ENCODE measurements around the gene EFNA5.
A peak's percentile ranks its signal among the peaks of the same experiment; 100 is the strongest.
"Not testable (repeated sequence)": the region's sequence is repeated elsewhere in the genome, so short reads cannot be mapped to it uniquely, and the experiment has no call there.

Gene EFNA5

GRCh38 chr5:107515521-107516080 is 155.1 kb downstream of the EFNA5 start:
- no peak for DNase-seq

DNA sequence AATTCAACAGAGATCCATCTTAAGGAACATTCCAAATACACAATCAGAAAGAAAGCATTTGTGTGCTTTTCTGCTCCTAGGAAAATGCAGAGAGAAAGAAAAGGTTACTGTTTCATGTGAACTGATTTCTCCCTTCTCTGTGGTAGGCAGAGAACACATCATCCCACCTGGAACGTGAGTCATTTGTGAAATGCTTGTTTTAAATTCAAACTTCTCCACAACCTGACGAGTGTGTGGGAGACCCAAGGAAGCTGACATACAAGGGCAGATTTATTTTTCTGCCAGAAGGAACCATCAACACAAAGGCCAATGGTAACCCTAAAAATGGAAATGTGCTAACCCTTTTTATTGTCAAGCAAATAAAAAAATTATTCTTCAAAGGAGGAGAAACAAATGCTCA is 156.4 kb downstream of the EFNA5 start:
- DNase-seq = no peak

- no peak for DNase-seq
Observed at GRCh38 chr5:107513337-107514085, 157.2 kb downstream of the EFNA5 start.

DNA sequence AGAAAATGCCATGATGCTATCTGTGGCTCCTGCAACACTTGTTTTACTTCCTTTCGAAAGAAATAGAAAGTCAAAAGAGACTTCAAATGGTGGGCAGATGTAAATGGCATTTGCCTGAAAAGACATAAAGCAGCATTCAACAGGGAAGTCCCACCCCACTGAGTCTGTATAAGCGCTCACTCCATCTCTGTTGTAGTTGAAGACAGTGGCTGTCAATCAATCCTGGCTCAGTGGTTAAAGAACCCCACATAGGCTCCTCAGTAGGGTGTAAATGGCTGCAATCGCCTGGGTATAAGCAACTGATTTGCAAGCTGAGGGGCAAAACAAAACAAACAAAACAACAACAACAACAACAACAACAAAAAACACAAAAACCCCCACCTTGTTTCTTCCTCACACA is 158.7 kb downstream of the EFNA5 start:
- no peak for DNase-seq

- no peak for DNase-seq
Observed at GRCh38 chr5:107510125-107510524, 160.6 kb downstream of the EFNA5 start.

DNA sequence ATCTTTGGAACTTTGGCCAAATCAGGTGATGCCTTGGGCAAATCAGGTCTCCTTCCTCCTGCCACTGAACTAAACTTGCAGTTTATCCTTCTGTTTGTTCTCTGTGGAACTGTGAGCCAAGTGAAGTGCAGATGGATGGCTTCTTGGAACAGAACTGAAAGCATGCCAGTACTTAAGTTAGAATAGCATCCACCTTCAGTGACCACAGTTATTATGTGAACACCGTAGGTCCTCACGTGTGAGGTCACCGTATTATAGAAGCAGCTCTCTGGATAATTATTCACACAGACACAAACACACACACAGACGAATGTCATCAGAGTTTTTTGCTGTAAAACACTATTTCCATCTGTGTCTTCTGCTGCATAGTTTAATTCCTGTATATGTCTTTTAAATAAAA is 162.6 kb downstream of the EFNA5 start:
- DNase-seq = no peak

DNA sequence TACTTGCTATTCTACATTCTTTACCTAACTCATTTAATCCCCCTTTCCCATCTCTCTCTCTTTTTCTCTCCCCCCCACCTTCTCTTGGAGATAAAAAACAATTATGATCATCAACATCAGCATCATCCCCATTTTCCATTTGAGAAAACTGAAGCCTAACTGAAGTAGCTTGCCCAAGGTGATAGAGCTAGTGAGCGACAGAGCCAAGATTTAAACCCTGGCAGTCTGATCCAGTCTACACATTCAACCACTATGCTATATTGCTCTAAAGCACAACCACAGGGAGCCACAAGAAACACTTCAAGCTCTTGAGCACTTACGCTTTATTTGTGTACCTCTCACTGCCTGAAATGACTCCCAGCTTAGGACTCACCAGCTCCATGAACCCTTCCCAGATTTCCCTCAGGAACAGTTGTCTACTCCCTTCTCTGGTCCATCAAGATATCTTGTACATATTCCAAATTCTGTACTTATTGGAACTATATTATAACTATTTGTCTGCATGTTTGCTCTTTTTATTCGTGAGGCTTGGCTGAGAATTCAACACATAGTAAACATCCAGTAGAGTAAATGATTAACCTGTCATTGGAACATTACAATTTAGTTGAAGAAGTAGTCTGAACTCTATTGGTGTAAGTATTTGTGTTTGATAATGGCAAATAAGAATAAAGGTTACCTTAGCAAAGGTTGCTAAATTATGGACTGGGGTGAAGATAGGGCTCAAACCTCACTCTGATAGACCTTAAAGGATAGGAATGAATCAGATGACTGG is 164.8 kb downstream of the EFNA5 start:
- peak; percentile 38 for DNase-seq

DNA sequence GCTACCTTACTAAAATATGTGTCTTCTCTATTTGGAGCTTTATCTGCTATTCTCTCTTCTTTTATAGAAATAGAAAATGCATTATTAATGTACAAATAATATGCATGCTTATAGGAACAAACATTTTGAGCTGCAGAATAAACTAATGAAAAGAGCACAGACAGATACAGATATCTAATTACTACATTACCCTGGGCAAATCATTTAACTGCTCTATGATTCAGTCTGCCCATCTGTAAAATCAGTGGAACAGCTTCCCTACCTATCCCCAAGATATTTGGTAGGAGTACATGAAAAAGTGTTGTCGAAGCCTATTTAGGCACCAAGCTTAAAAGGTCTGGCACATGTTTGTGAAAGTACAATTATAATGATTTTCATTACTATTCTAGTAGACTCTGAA is 166.3 kb downstream of the EFNA5 start:
- DNase-seq = no peak

DNA sequence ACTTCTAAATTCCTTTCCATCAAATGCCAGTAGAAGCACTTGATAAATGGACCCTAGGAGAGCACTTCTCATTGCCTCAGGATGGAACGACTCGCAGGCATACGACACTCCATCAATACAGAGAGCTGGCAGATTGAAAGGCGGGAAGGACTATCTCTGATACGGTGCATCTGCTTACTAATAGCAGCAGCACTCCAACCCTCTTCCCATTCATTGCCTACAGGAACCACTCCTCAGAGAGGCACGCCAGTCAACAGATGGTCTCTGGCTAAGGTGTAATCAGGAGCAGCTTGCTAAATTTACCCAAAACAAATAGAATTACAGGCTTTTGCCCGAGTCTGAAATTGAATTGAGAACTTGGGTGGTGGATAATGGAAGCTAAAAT is 168.1 kb downstream of the EFNA5 start:
- DNase-seq = peak; percentile 43

DNA sequence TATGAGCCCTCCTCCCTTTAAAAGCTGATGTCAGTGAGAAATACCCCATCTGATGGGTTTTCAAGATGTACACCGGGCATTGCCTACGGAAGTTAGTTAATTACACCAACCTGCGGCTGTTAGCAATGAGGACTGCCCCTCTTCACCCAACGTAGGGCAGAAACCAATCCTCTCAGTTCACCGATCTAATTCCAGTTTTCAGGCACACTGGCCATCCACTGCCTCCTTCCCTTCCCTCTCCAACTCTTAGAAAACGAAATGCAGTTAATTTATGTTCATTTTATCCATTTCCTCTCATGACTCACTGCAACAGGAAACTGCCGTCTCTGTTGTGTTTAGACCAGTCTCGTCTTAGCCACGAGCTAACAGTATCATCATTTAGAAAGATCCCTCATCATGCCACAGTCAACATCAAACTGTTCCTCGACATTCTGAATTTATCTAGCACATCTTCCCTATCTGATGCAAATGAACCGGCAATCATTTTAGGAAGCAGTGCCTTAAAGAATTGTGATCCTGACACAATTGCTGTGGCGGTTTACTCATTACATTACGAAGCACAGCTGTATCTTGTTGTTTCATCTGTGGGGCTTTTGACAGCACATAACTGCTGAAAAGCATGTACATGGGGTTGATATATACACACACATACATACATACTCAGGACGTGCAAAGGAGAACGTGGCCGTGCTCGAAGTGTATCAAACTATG is 168.6 kb downstream of the EFNA5 start:
- no peak for DNase-seq

GRCh38 chr5:107500840-107501239 is 169.9 kb downstream of the EFNA5 start:
- DNase-seq = no peak

DNA sequence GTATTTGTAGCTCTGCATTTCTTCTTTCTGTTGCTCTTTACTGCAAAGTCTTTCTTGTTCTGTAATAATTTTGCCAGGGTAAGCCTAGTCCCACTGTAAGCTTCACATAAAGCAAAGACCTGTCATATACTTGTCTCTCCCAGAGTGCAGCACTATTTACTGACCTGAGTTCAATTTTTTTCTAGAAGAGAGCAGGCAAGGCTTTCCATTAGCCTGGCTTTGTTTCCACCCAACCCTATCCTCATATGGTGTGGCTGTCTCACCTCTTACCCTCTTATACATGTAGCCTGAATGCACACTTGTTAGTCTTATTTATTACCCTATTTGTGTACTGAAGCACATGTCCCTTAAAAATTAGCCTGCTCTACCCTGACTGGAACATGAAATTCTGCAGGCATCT is 170.4 kb downstream of the EFNA5 start:
- DNase-seq = no peak

DNA sequence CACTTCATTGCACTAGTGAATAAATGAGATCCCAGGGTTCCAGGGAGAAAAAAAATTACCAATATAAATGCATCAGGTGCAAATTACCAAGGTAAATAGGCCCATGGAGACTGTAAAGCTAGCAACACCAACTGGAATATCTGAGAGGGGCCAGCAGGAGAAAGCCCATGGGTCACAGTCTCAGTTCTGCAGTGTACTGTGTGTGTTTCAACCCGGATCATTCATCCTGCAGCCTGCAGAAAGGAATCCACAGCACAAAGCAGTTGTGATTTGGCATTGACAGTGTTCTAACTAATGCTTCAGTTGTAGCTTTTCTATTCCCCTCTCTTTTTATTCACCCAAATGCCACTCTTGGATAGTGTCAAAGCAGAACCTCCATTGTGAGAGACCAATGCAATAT is 171.0 kb downstream of the EFNA5 start:
- no peak for DNase-seq

- no peak for DNase-seq
Observed at GRCh38 chr5:107499237-107499636, 171.5 kb downstream of the EFNA5 start.

GRCh38 chr5:107496466-107496865 is 174.3 kb downstream of the EFNA5 start:
- DNase-seq = no peak

DNA sequence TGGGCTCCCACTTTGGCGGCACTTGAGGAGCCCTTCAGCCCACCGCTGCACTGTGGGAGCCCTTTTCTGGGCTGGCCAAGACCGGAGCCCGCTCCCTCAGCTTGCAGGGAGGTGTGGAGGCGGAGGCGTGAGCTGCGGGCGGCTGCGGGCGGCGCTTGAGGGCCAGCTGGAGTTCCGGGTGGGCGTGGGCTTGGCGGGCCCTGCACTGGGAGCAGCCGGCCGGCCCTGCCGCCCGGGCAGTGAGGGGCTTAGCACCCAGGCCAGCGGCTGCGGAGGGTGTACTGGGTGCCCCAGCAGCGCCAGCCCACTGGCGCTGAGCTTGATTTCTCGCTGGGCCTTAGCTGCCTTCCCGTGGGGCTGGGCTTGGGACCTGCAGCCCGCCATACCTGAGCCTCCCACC is 176.6 kb downstream of the EFNA5 start:
- not testable (repeated sequence) for DNase-seq

DNA sequence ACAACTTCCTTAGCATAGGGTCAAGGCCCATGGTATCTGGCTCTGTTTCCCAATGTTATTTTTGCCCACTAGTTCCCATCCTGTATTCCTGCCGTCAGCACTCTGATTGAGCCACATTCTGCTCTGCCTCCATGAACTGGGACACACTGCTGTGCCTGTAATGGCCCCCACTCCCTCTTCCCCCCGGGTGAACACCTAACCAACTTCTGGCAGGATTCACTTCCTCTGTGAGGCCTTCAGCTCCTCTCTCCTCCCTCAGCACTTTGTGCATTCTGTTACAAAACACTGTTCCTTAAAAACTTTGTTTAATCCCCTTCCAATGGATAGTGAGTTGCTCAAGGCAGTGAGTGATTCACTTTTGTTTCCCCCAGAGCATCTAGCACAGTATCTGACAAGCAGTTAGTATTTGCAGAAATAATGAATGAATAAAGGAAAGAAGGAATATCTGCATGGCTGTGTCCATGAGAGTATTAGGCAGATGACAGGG is 183.6 kb downstream of the EFNA5 start:
- DNase-seq = no peak

GRCh38 chr5:107486489-107486888 is 184.2 kb downstream of the EFNA5 start:
- DNase-seq = no peak

- DNase-seq = no peak
Observed at GRCh38 chr5:107485184-107485583, 185.6 kb downstream of the EFNA5 start.

- DNase-seq = no peak
Observed at GRCh38 chr5:107484281-107484680, 186.5 kb downstream of the EFNA5 start.

- DNase-seq = no peak
Observed at GRCh38 chr5:107483231-107484024, 187.3 kb downstream of the EFNA5 start.

- no peak for DNase-seq
Observed at GRCh38 chr5:107478068-107478641, 192.6 kb downstream of the EFNA5 start.

All from NCI-H1436 treated with DMSO at 0.1 percent for 48 hours (cell line).